PFSK-1 (cell line): Measurements from ENCODE around the gene DHRS12.

Source experiments
- FOXP2 ChIP-seq: optimal IDR thresholded peaks from 2 replicates; pipeline ENCODE3; 2011; ENCODE audit warnings: borderline replicate concordance, control low read depth, inconsistent platforms; ENCODE audit not compliant: insufficient read depth; ENCODE audit errors: extremely low read length, extremely low read depth
- POLR2AphosphoS5 ChIP-seq: IDR thresholded peaks from 2 replicates; pipeline ENCODE4 v1.6.1; 2012; ENCODE audit warnings: low read depth, mild to moderate bottlenecking, control low read depth, low read length, moderate library complexity
- REST ChIP-seq, 2 experiments: IDR thresholded peaks; 2 replicates each; pipeline versions ENCODE4 v1.6.1 to v1.8.0; 2011 to 2012; ENCODE audit warnings: low read depth in 2 of 2, low read length in 2 of 2, control low read depth in 1 of 2, inconsistent platforms in 1 of 2, mild to moderate bottlenecking in 1 of 2, moderate library complexity in 1 of 2; ENCODE audit not compliant: insufficient read depth in 1 of 2
- SIN3A ChIP-seq: IDR thresholded peaks from 2 replicates; pipeline ENCODE4 v1.6.1; 2012; ENCODE audit warnings: mild to moderate bottlenecking, low read length, moderate library complexity, borderline replicate concordance; ENCODE audit not compliant: insufficient read depth
- TAF1 ChIP-seq: IDR thresholded peaks from 2 replicates; pipeline ENCODE4 v1.6.1; 2012; ENCODE audit warnings: low read length, control low read depth, borderline replicate concordance; ENCODE audit not compliant: insufficient read depth

GRCh38 chr13:51816604-51817249 lies 12.8 kb upstream of the DHRS12 start:
- TF ChIP-seq REST (IDR thresholded peaks at IDR 0.05; ENCODE audit: insufficient read depth in 1 of 2, low read depth in 2 of 2, low read length in 2 of 2) (no peak), TAF1 (no peak), SIN3A (no peak), POLR2AphosphoS5 (no peak), FOXP2 (no peak)
